Ovary (tissue), 9 donors: ENCODE results near the gene KSR1. TPM values are rescaled to one million over a fixed set of nuclear protein-coding genes. Genes with fewer than 3 reads are reported as not detected.

Source experiments
- DNase-seq, 5 donors: peaks; one replicate each; pipeline ENCODE4 v3.0.0-alpha.2; 2019 to 2020
- H3K27ac ChIP-seq, 2 donors: fragments of 200-600 bp; one replicate each; pipeline versions ENCODE4 v1.5.1 to v1.8.0; 2019 to 2022
- H3K27me3 ChIP-seq: fragments of 200-600 bp; one replicate; pipeline ENCODE4 v1.8.0; 2022
- H3K36me3 ChIP-seq: fragments of 200-600 bp; sonication (generic); one replicate; pipeline ENCODE4 v1.5.1; 2019
- H3K4me1 ChIP-seq: one replicate; pipeline ENCODE4 v1.8.1; 2013; ENCODE audit warnings: mild to moderate bottlenecking, moderate library complexity; ENCODE audit not compliant: insufficient read depth
- H3K4me3 ChIP-seq: fragments of 200-600 bp; sonication (generic); one replicate; pipeline ENCODE4 v1.5.1; 2017
- H3K9me3 ChIP-seq, 2 donors: fragments of 200-600 bp in 1 of 2; sonication (generic) in 1 of 2; one replicate each; pipeline versions ENCODE4 v1.5.1 to v1.8.1; 2013 to 2019; ENCODE audit warnings: mild to moderate bottlenecking in 1 of 2, moderate library complexity in 1 of 2
- CTCF ChIP-seq, 3 donors: fragments of 450-650 bp in 2 of 3; fragments of 200-600 bp in 1 of 3; IDR thresholded peaks; one replicate each; pipeline versions ENCODE4 v1.5.1 to v1.8.0; 2016 to 2022; ENCODE audit warnings: antibody characterized with exemption in 3 of 3, mild to moderate bottlenecking in 1 of 3
- EP300 ChIP-seq: sonication (generic); formaldehyde crosslinking; IDR thresholded peaks from one replicate; pipeline ENCODE4 v1.6.1; 2017; ENCODE audit warnings: antibody characterized with exemption
- POLR2A ChIP-seq: fragments of 450-650 bp; IDR thresholded peaks from one replicate; pipeline ENCODE4 v1.6.1; 2017; ENCODE audit warnings: antibody characterized with exemption, mild to moderate bottlenecking, moderate library complexity
- WGBS, 3 donors: extraction: QIAGEN DNeasy Blood & Tissue Kit in 1 of 3; methylation state at CpG; one replicate each; pipeline versions ENCODE4 v1.1.5 to v1.1.7; 2013 to 2017; 5-methylcytosine and 5-hydroxymethylcytosine counted together
- intact Hi-C, 4 donors: fragments of 100-400 bp; cut with DNase I; formaldehyde crosslinking; loops; one replicate each; pipeline versions ENCODE4 v1.11.0 to v1.15.1; 2022 to 2023
- polyA plus RNA-seq, 2 donors: library from polyadenylated mRNA; stranded (reverse); fragments of 200-250 nt in 1 of 2; fragments of 350-450 nt in 1 of 2; fragmentation: Illumina TruSeq in 1 of 2; extraction: RNeasy Lipid Tissue Mini Kit (QIAGEN cat#74804) in 1 of 2; gene quantifications; one replicate each; pipeline ENCODE4 v1.2.3, GENCODE V29; 2013 to 2014
- total RNA-seq, 7 donors: library from RNA; depleted of rRNA in 2 of 7; stranded (reverse); fragments of >200 nt in 2 of 7; fragmentation: NEBNext Ultra II Directional in 3 of 7; extraction: Animal tissue kit (Norgen Biotek cat#: 25700) in 3 of 7; gene quantifications; one replicate each; pipeline versions ENCODE4 v1.1.0 to v1.2.4, GENCODE V29; 2016 to 2023
- donor health status: DM: no; HTN: no; CAD: no; lungs with moderate emphysema.
- donor health status: DM: no; HTN: no; CAD: no.
- donor health status: Bipolar disorder and iron deficiency.
- donor health status: DM: yes; HTN: yes; CAD: no.
- donor health status: DM: no; HTN: no; CAD: no.
- donor health status: DM: yes; HTN: yes; CAD: no.

Gene KSR1
- total and polyA plus RNA-seq, 9 donors: 27.7 to 84.8 (median 39.5) TPM

DNA sequence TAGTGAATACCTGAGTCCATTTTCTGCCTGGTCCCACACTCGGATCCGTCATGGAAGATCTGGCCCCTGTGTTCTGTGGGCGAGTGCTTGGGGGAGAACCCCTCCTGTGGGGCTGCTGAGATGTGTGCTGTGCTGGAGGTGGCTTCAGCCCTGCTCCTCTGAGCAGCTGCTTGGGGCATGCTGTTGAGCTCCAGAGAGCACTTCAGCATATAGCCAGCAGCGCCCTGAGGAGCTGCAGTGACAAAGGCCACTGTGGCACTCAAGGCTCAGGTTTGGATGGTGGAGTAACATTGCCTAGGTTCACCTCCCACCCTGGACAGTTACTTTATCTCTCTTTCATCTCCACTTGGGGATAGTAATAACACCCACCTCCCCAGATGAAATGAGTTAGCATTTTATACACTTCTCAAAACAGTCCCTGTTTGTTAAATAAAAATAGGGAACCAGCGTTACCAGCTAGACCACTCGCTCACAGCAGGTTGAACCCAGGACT is 75.3 kb downstream of the KSR1 start:
- Histone ChIP-seq H3K27me3 (no peaks in the 10 kb centered on the region), H3K36me3 (no peaks in the 10 kb centered on the region), H3K4me1 (peaks cover 12% of the 10 kb centered on the region), H3K9me3 (no peaks in the 10 kb centered on the region), H3K27ac (no peak overlapping the region), H3K4me3 (no peak overlapping the region)
- 92 to 96% (median 95%) methylated on average over 6 of the region's 6 CpGs for WGBS, 3 donors
- intact Hi-C loops: no loop called here
- DNase-seq: no peak
- TF ChIP-seq EP300 (no peak), CTCF (IDR thresholded peaks at IDR 0.05) (no peak), POLR2A (no peak)

DNA sequence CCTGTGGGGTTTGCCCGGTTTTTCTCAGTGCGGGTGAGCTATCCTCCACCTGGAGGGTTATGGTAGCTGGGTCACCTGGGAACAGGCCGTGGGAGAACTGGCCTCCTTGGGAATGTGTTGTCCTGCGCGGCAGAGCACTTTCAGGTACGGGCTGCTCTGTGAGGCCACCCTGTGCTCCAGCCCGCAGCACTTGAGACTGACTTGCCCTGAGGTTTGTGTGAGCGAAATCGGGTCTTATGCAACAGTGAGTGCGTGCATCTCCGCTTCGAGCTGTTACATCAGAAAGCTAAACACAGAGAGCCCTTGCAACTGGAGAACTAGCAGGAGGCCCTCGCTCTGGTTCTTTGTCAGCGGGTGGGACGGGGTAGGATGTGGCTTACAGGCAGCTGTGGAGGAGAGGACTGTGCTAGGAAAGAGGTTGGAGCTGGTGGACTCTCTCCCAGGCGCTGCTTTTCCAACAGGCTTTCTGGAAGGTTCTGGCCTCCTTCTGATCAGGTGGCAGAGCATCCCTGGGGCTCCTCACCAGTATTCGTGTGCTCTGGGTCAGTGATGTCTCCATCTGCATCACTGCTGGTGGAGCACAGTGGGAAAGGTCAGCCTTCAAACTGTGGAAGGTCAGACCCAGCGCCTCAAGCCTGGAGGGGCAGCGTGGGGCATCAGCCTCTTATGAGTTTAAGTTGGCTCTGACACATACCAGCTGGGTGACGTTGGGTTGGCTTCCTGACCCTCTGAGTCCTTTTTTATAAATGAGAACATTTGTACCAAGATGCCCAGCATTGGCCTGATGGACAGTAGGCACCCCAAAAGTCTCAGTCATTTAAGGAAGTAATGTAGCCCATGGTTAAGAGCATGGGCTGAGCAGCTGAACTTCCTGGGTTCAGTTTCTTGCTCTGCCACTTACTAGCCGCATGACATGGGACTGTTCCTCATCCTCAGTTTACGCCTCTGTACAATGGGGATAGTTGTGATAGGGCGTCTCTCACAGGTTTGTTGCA is 76.3 kb downstream of the KSR1 start:
- DNase-seq: peak in 1 of 5 donors; percentile 15
- Histone ChIP-seq H3K27me3 (no peaks in the 10 kb centered on the region), H3K4me3 (no peak overlapping the region), H3K36me3 (no peaks in the 10 kb centered on the region), H3K9me3 (no peaks in the 10 kb centered on the region), H3K4me1 (peaks cover 7% of the 10 kb centered on the region), H3K27ac (no peak overlapping the region)
- TF ChIP-seq EP300 (no peak), CTCF (IDR thresholded peaks at IDR 0.05) (no peak), POLR2A (no peak)
- intact Hi-C loops: no loop called here
- 91 to 94% (median 92%) methylated on average over 23 of the region's 23 CpGs for WGBS, 3 donors

- Histone ChIP-seq H3K36me3 (no peaks in the 10 kb centered on the region), H3K9me3 (no peaks in the 10 kb centered on the region), H3K4me3 (no peak overlapping the region), H3K27me3 (no peaks in the 10 kb centered on the region), H3K4me1 (peaks cover 9% of the 10 kb centered on the region), H3K27ac (no peak overlapping the region)
- intact Hi-C loops: no loop called here
- TF ChIP-seq POLR2A (no peak), EP300 (no peak)
- 70 to 78% (median 77%) methylated on average over 14 of the region's 14 CpGs for WGBS, 3 donors
- DNase-seq: peak in 1 of 5 donors; percentile 10
Measured at GRCh38 chr17:27533874-27534815, 77.9 kb downstream of the KSR1 start.

DNA sequence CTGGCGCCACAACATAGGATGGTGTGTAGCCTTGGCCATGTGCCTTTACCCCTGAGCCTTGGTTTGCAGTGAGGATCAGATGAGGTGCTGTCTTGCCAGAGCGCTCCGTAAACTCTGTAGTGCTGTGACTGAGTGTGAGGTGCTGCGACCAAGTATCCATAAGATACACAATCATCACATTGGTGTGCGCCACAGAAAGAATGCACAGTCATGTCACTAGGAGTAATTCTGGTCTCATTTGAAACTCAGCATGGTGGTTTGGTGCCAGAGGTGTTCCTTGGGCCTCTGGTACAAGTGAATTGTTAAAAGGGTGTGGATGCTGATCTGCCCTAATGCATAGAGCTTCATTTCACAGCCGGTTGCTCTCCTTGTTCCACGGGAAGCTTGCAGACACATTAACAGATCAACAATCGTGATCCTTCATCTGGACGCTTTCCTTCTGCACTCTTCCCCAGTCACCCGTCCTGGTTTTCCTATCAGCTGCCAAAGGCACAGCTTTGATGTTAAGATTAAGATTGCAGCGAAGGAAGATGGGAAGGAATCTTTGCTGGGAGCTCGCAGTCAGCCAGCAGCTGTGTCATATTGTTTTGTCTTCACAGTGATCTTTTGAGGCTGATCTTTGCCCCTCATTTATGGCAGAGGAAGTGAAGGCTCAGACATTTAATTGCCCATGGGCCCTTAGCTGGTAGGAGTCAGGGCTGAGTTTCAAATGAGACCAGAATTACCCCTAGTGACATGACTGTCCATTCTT is 79.1 kb downstream of the KSR1 start:
- Histone ChIP-seq H3K4me1 (peaks cover 20% of the 10 kb centered on the region), H3K27ac (no peak overlapping the region), H3K36me3 (no peaks in the 10 kb centered on the region), H3K9me3 (no peaks in the 10 kb centered on the region), H3K4me3 (no peak overlapping the region), H3K27me3 (no peaks in the 10 kb centered on the region)
- no peak for TF ChIP-seq EP300
- TF ChIP-seq CTCF (IDR thresholded peaks at IDR 0.05): no peak
- TF ChIP-seq POLR2A: no peak
- intact Hi-C loops: no loop called here
- 60 to 68% (median 63%) methylated on average over 12 of the region's 12 CpGs for WGBS, 3 donors
- peak in 1 of 5 donors; percentile 15 for DNase-seq
